ENCODE data around the gene SLC39A7.

The SLC39A7 gene

GRCh38 chr6:33191383-33192104, 9.1 kb upstream of the SLC39A7 start:
- no peak for DNase-seq

DNA sequence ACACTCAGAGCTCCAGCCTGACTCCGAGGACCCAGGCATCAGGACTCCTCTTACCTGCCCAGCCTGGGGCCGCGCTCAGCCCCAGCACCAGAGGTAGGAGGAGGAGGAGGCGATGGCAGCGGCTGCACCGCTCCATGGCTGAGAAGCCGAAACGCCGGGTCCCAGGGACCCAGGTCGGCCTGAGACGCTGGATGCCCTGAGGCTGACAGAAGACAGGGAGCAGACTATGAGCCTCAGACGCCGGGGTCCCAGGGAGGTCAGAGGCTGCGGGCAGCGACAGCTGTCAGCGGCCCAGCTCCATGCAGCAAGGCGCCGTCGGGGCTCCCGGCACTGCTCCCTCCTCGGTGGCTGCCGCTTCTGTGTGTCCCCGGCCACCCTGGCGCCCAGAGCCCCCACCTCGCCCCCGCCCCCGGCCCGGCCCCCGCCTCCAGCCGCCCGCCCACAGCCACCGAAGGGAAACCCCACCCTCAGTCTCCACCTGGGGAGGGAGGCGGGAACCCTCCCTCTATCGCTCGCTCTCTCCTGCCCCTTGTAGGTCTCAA, 8.5 kb upstream of the SLC39A7 start, which contains the start of gene COL11A2:
COL11A2 (minus strand) TSS at position 363 of the 542 bp plus-strand sequence; CDS start at position 136, 227 bp downstream.
- DNase-seq, result no peak

- no peak for DNase-seq
Observed at GRCh38 chr6:33192671-33193602, 7.7 kb upstream of the SLC39A7 start.

DNA sequence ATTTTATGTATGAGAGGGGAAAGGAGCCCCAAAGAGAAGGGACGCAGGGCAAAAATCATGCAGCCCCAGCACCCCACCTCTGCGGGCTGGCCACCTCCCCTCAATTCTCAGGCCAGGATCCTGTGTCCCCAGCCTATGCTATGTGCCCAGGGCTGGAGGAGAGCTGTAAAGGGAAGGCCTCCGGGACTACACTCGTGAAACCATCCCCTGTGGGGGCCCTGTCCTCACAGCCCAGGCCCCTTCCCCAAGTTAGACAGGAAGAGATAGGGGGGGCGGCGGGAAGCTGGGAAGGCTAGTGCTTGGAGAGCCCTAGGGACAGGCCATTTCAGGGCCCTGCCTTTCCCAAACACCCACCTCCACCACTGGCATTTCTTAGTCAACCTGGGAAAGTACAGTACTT, 7.0 kb upstream of the SLC39A7 start:
- no peak for DNase-seq

- DNase-seq, result no peak
Observed at GRCh38 chr6:33194431-33194979, 6.2 kb upstream of the SLC39A7 start.

DNA sequence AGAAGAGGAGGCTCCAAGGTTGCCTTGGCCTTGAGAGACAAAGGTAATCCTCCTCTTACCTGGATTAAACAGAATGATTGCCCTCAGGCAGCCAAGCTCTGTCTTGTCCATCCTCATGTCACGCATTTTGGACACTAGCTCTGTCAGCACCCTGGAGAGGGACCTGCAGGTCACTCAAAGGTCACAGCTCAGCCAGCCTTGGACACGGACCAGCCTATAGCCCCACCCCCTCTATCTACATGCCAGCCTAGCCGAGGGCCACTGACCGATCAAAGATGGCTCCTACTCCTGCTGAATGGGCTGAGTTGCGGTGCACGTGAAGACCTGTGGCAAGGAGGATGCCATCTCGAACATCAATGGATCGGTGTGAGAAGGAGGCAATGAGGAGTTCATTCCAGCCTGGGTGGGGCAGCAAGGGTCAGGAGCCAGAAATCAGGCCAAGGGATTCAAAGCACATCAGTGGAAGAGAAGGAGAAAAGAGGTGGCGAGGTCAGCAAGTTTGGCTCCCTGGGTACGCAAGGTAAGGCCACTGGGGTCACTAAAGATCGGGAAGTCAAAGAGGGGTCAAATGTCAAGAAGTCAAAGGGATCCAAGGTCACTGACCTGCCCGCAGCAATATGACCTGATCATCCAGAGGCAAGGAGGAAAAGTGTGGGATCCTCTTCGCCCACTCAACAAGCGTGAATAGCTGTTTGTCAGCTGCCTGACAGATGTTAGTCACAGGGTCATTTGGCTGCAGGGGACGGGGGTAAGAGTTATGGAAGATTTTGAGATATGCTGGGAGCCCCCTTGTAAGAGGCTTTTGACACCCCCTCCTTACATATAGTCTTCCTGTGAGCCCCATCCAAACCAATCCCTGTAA, 5.1 kb upstream of the SLC39A7 start:
- no peak for DNase-seq

DNA sequence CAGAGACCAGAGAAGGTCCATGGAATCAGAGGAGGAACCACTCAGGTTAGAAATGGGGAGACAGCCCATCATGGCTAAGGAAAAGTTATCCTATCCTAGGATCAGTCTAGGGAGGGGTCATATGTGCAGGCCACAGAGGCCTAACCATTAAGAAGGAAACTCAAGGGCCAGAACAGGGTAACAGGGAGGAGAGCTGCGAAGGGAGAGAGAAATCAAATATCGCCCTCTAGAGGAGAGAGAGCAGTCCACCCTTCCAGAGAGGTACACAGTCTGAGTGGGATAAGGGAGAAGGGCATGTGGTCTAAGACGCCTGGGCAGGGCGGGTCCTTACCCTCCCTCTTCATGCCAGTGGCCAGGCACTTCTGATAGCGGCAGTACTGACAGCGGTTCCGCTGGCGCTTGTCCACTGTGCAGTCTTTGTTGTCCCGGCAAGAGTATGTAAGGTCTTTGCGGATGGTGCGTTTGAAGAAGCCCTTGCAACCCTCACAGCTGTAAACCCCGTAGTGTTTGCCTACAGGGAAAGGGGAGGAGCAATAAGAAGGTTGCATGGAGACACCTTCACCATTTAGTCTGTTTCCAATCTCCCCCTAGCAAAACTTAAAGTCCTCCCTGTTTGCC, 3.1 kb upstream of the SLC39A7 start:
- no peak for DNase-seq

GRCh38 chr6:33198159-33198852, 2.4 kb upstream of the SLC39A7 start:
- no peak for DNase-seq

GRCh38 chr6:33198853-33199436, 1.7 kb upstream of the SLC39A7 start:
- DNase-seq, result no peak

- DNase-seq, result no peak
Observed at GRCh38 chr6:33199687-33200218, 914 bp upstream of the SLC39A7 start.

GRCh38 chr6:33201147-33201545, 479 bp downstream of the SLC39A7 start:
- no peak for DNase-seq

- no peak for DNase-seq
Observed at GRCh38 chr6:33201935-33202334, 1.3 kb downstream of the SLC39A7 start.

- no peak for DNase-seq
Observed at GRCh38 chr6:33202799-33203198, 2.1 kb downstream of the SLC39A7 start.

- no peak for DNase-seq
Observed at GRCh38 chr6:33203443-33204164, 2.9 kb downstream of the SLC39A7 start.

- no peak for DNase-seq
Observed at GRCh38 chr6:33204165-33204414, 3.4 kb downstream of the SLC39A7 start.

DNA sequence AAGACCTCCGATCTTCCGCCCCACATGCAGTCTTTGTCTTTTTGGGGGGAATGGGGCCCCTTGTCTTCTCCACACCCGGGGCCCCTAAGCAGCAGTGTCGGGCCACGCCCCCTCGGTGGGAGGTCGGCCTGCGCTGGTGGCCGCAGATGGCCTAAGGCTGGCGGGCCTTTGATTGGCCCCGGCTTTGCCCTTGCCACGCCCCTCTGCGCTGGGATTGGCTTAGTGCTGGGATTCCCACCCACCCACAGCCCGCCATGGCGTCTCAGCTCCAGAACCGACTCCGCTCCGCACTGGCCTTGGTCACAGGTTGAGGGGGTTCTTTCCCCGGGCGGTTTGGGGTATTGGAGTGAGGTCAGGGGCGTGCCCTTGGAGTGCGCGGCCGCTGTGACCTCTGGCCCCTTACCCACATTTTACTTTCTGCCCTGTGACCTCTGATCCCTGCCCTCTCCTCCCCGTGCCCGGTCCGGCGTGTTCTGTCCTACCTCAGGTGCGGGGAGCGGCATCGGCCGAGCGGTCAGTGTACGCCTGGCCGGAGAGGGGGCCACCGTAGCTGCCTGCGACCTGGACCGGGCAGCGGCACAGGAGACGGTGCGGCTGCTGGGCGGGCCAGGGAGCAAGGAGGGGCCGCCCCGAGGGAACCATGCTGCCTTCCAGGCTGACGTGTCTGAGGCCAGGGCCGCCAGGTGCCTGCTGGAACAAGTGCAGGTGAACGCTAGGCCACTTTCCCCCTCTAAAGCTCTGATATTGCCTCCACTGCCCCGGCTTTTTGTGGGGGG, 3.9 kb downstream of the SLC39A7 start, which contains the start of gene HSD17B8:
HSD17B8 (plus strand) TSS at position 241 of the 776 bp plus-strand sequence; CDS start at position 255, 14 bp downstream.
- peak; percentile 67 for DNase-seq

DNA sequence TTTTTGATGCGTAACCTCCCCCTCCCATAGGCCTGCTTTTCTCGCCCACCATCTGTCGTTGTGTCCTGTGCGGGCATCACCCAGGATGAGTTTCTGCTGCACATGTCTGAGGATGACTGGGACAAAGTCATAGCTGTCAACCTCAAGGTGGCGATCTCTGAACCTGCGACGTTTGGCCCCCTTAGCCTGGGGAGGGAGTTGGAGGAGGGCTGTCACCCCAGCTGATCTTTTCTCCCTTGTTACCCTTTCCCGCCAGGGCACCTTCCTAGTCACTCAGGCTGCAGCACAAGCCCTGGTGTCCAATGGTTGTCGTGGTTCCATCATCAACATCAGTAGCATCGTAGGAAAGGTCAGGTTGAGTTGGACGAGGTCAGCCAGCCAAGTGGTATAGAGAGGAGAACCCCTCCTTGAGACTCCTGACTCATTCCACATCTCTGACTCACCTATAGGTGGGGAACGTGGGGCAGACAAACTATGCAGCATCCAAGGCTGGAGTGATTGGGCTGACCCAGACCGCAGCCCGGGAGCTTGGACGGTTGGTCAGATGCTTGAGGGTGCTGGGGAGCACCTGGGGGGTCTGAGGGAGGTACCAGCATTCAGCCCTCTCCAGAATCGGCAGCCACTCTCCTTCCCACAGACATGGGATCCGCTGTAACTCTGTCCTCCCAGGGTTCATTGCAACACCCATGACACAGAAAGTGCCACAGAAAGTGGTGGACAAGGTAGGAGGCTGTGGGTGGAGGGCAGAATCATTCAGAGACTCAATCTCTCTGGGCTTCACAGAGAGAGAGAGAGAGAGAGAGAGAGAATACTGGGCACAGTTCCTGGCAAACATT, 4.7 kb downstream of the SLC39A7 start:
- no peak for DNase-seq

Data from NCI-H1092 treated with DMSO at 0.1 percent for 48 hours (cell line).